ENCODE results near the gene SCG3. TPM values are rescaled to one million over a fixed set of nuclear protein-coding genes. Genes with fewer than 3 reads are reported as not detected.

The SCG3 gene
- total RNA-seq, 1 experiment from 2014 or later: 32.1 TPM

DNA sequence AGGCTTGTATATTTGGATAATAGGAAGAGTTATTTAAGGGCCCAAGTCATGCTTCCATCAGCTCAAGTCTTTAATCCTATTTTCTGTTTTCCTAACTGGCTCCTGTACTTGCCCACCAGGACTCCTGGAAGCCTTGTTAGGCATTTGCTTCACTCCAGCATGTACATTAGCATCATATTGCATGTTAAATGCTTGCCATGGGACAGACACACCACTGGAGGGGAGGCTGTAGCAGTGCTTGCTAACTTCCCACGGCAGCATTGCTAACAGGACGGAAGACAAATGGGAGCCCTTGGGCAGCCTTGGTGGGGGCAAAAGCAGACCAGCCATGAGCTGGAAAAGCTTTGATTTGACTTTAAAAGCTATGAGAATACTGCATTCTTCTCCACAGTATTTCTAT is 76.1 kb downstream of the SCG3 start (continued):
- TF ChIP-seq ARID4B (CRISPR knock-in tag; IDR thresholded peaks at IDR 0.05; ENCODE audit: borderline replicate concordance): no peak
- TF ChIP-seq, protein P1, sequence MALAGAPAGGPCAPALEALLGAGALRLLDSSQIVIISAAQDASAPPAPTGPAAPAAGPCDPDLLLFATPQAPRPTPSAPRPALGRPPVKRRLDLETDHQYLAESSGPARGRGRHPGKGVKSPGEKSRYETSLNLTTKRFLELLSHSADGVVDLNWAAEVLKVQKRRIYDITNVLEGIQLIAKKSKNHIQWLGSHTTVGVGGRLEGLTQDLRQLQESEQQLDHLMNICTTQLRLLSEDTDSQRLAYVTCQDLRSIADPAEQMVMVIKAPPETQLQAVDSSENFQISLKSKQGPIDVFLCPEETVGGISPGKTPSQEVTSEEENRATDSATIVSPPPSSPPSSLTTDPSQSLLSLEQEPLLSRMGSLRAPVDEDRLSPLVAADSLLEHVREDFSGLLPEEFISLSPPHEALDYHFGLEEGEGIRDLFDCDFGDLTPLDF (CRISPR knock-in tag; IDR thresholded peaks at IDR 0.05): no peak
- TF ChIP-seq, protein P2, sequence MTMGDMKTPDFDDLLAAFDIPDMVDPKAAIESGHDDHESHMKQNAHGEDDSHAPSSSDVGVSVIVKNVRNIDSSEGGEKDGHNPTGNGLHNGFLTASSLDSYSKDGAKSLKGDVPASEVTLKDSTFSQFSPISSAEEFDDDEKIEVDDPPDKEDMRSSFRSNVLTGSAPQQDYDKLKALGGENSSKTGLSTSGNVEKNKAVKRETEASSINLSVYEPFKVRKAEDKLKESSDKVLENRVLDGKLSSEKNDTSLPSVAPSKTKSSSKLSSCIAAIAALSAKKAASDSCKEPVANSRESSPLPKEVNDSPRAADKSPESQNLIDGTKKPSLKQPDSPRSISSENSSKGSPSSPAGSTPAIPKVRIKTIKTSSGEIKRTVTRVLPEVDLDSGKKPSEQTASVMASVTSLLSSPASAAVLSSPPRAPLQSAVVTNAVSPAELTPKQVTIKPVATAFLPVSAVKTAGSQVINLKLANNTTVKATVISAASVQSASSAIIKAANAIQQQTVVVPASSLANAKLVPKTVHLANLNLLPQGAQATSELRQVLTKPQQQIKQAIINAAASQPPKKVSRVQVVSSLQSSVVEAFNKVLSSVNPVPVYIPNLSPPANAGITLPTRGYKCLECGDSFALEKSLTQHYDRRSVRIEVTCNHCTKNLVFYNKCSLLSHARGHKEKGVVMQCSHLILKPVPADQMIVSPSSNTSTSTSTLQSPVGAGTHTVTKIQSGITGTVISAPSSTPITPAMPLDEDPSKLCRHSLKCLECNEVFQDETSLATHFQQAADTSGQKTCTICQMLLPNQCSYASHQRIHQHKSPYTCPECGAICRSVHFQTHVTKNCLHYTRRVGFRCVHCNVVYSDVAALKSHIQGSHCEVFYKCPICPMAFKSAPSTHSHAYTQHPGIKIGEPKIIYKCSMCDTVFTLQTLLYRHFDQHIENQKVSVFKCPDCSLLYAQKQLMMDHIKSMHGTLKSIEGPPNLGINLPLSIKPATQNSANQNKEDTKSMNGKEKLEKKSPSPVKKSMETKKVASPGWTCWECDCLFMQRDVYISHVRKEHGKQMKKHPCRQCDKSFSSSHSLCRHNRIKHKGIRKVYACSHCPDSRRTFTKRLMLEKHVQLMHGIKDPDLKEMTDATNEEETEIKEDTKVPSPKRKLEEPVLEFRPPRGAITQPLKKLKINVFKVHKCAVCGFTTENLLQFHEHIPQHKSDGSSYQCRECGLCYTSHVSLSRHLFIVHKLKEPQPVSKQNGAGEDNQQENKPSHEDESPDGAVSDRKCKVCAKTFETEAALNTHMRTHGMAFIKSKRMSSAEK (CRISPR knock-in tag; IDR thresholded peaks at IDR 0.05; ENCODE audit: borderline replicate concordance): no peak
- TF ChIP-seq GTF2I (CRISPR knock-in tag; conservative IDR thresholded peaks at IDR 0.05): no peak
- TF ChIP-seq, protein P3, sequence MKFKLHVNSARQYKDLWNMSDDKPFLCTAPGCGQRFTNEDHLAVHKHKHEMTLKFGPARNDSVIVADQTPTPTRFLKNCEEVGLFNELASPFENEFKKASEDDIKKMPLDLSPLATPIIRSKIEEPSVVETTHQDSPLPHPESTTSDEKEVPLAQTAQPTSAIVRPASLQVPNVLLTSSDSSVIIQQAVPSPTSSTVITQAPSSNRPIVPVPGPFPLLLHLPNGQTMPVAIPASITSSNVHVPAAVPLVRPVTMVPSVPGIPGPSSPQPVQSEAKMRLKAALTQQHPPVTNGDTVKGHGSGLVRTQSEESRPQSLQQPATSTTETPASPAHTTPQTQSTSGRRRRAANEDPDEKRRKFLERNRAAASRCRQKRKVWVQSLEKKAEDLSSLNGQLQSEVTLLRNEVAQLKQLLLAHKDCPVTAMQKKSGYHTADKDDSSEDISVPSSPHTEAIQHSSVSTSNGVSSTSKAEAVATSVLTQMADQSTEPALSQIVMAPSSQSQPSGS (CRISPR knock-in tag; IDR thresholded peaks at IDR 0.05; ENCODE audit: borderline replicate concordance, low read depth): no peak
- TF ChIP-seq HMGXB4 (CRISPR knock-in tag; IDR thresholded peaks at IDR 0.05): no peak
- TF ChIP-seq ZNF671 (CRISPR knock-in tag; IDR thresholded peaks at IDR 0.05): no peak
- no peak for TF ChIP-seq GABPB1 (CRISPR knock-in tag; IDR thresholded peaks at IDR 0.05)
- no peak for TF ChIP-seq CREB1 (CRISPR knock-in tag; IDR thresholded peaks at IDR 0.05)
- no peak for TF ChIP-seq ZMAT4 (CRISPR knock-in tag; IDR thresholded peaks at IDR 0.05)

- no peak for TF ChIP-seq GABPB1 (CRISPR knock-in tag; IDR thresholded peaks at IDR 0.05)
- TF ChIP-seq, protein P1 (CRISPR knock-in tag; IDR thresholded peaks at IDR 0.05): no peak
- H3K36me3 Mint-ChIP-seq: no peaks in the 10 kb centered on the region
- no peak for DNase-seq (ENCODE audit: low spot score)
- CTCF ChIA-PET: interaction anchor here (1.6 to 4.0 kb wide), 3 partner anchors 18 to 108 kb away, joined by 6 to 27 read pairs (median 12); partner anchors contain the start of gene LYSMD2
- H3K27me3 Mint-ChIP-seq (ENCODE audit: low read depth): peaks cover 19% of the 10 kb centered on the region
- H3K27ac Mint-ChIP-seq: no peak overlapping the region
- POLR2A ChIA-PET: no interaction called here
- H3K4me3 Mint-ChIP-seq: no peak overlapping the region
- H3K9me3 Mint-ChIP-seq: peaks cover 7% of the 10 kb centered on the region; the same call in 1 of the 2 replicates
- ATAC-seq: no peak
- 0 out of 2 replicates have a peak, but pooled peaks cover 4% of the 10 kb centered on the region for H3K4me1 Mint-ChIP-seq
These were observed 77.3 kb downstream of the SCG3 start for GRCh38 chr15:51758645-51759044.

All from WTC11 (cell line).